ENCODE data around the gene UNC5C. TPM values are rescaled to one million over a fixed set of nuclear protein-coding genes. Genes with fewer than 3 reads are reported as not detected.

Gene UNC5C
- total and polyA plus RNA-seq, 10 of the 15 experiments (the other 5 are each of a cell fraction or from before 2014, with no cell fraction given), result 0.02 to 2.0 (median 0.15) TPM; not detected in 1

- ChIA-PET RAD21 (ENCODE audit: unreplicated experiment) (no interaction called here), POLR2A (no interaction called here), CTCF (interaction anchor here (1.9 kb wide), 1 partner anchor 10 kb away, joined by 6 read pairs; no protein-coding TSS in a partner anchor), SMC1A (ENCODE audit: uncharacterized antibody, unreplicated experiment) (interaction anchor here (0.7 to 1.4 kb wide), 3 partner anchors 19 to 77 kb away, joined by 3 read pairs; no protein-coding TSS in a partner anchor)
- Histone ChIP-seq H4K20me1 (ENCODE audit: control insufficient read depth, insufficient read depth) (no peaks in the 10 kb centered on the region), H3K27me3 (replicated peaks in 1 of 2; ENCODE audit: control insufficient read depth in 2 of 2, insufficient read depth in 2 of 2, low read length in 1 of 2) (no peaks in the 10 kb centered on the region), H3K27ac (ENCODE audit: control insufficient read depth, insufficient read depth) (no peak overlapping the region), H3K4me3 (no peak overlapping the region), H3K4me1 (ENCODE audit: control insufficient read depth, insufficient read depth, low read length) (no peaks in the 10 kb centered on the region), H3K9me3 (replicated peaks; ENCODE audit: control insufficient read depth, insufficient read depth, low read length) (no peaks in the 10 kb centered on the region), H3K9ac (ENCODE audit: control insufficient read depth, insufficient read depth, low read length) (no peak overlapping the region), H3K4me2 (ENCODE audit: control insufficient read depth, insufficient read depth) (no peak overlapping the region), H2AFZ (ENCODE audit: control insufficient read depth, low read depth, low read length) (no peak overlapping the region), H3K36me3 (ENCODE audit: control insufficient read depth in 2 of 2, insufficient read depth in 2 of 2, low read length in 1 of 2) (no peaks in the 10 kb centered on the region), H3K79me2 (ENCODE audit: control insufficient read depth, insufficient read depth, low read length) (no peaks in the 10 kb centered on the region)
- BruUV-seq (replicated peaks), result no TSS peak
- no peak for ATAC-seq
- in situ Hi-C loops (cut with MboI), result no loop called here
- FAIRE-seq, result no peak
- 51% methylated on average over 2 of the region's 2 CpGs for WGBS (ENCODE audit: insufficient coverage, insufficient replicate concordance, low lambda C conversion rate, missing lambda C conversion rate)
- DNase-seq (ENCODE audit: low read depth, low spot score), result no peak
- intact Hi-C loops (cut with micrococcal nuclease; ENCODE audit: unreplicated experiment), result no loop called here
- TF ChIP-seq, protein P1, sequence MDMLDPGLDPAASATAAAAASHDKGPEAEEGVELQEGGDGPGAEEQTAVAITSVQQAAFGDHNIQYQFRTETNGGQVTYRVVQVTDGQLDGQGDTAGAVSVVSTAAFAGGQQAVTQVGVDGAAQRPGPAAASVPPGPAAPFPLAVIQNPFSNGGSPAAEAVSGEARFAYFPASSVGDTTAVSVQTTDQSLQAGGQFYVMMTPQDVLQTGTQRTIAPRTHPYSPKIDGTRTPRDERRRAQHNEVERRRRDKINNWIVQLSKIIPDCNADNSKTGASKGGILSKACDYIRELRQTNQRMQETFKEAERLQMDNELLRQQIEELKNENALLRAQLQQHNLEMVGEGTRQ (IDR thresholded peaks at IDR 0.05; ENCODE audit: borderline replicate concordance, low read depth, low read length), result no peak
- TF ChIP-seq NR2F1 (conservative IDR thresholded peaks at IDR 0.05) (no peak), SIN3A (IDR thresholded peaks at IDR 0.05; ENCODE audit: low read depth, low read length) (no peak), ESRRA (IDR thresholded peaks at IDR 0.05; ENCODE audit: low read length) (no peak), ZNF622 (IDR thresholded peaks at IDR 0.05) (no peak), TARDBP (IDR thresholded peaks at IDR 0.05; ENCODE audit: borderline replicate concordance) (no peak), GATAD2B (conservative IDR thresholded peaks at IDR 0.05; ENCODE audit: low read depth) (no peak), SP1 (IDR thresholded peaks at IDR 0.05; ENCODE audit: low read depth, low read length) (no peak), RAD51 (IDR thresholded peaks at IDR 0.05) (no peak), EGR1 (IDR thresholded peaks at IDR 0.05; ENCODE audit: borderline replicate concordance in 1 of 2, low read depth in 2 of 2, low read length in 2 of 2) (no peak), HDGF (IDR thresholded peaks at IDR 0.05) (no peak), BCL3 (IDR thresholded peaks at IDR 0.05; ENCODE audit: borderline replicate concordance, insufficient read depth, low read depth, low read length, poor library complexity, severe bottlenecking) (no peak), ZBTB40 (IDR thresholded peaks at IDR 0.05; ENCODE audit: borderline replicate concordance) (no peak), TAF1 (IDR thresholded peaks at IDR 0.05; ENCODE audit: borderline replicate concordance, low read depth, low read length) (no peak), SMAD5 (IDR thresholded peaks at IDR 0.05; ENCODE audit: low read depth) (no peak), PKNOX1 (IDR thresholded peaks at IDR 0.05) (no peak), CHD4 (IDR thresholded peaks at IDR 0.05) (no peak), TCF3 (IDR thresholded peaks at IDR 0.05; ENCODE audit: borderline replicate concordance, insufficient read depth, low read depth, low read length) (no peak)
Measured at GRCh38 chr4:95428291-95429070, 120.3 kb downstream of the UNC5C start.

Data from GM12878 (cell line).